ENCODE results near the gene SERPINF2. TPM values are rescaled to one million over a fixed set of nuclear protein-coding genes. Genes with fewer than 3 reads are reported as not detected.

SERPINF2 gene
- total RNA-seq, 1 donor from 2014 or later = 0.33 TPM

DNA sequence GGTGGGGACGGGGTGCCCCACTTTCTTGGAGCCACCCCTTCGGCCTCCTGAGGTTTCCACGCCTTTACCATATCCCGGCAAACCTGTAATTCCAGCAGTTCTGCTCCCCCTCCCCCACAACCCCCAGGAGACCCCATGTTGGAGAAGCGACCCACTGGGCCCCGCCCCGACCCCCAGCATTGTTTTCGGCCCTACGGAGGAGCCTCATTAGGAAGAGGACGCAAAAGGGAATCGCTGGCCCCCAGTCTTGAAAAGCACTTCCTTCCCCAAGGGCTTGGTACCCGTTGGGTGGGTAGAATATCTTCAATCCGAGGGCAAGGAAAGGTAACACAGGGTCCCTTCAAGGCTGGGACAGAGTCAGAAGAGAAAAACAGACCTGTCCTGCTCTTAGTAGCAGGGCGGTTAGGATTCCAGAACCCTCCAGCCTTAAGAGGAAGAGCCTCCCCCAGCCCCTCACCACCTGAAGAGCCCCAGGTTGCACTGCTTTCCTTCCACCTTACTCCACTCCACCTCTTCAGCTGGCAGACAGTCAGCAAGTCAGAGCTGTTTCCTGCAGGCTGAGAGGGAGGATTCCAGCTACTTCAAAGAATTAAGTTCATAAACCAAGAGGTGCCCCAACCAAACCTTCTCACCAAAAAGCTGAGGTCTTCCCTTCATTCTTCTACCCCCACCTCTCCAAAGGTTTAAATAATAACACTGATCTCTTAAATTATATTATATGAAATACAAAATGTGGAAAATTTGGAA, 31.7 kb upstream of the SERPINF2 start:
- Histone ChIP-seq H3K27me3 (ENCODE audit: low read depth) (no peaks in the 10 kb centered on the region), H3K4me1 (peaks cover 69% of the 10 kb centered on the region), H3K27ac (replicated peaks) (peak overlapping the region; percentile 83), H3K36me3 (peaks cover 40% of the 10 kb centered on the region), H3K4me3 (peak overlapping the region; percentile 74), H3K9me3 (replicated peaks) (no peaks in the 10 kb centered on the region)
- intact Hi-C loops (cut with micrococcal nuclease) = no loop called here
- DNase-seq = no peak
- no peak for TF ChIP-seq CTCF (IDR thresholded peaks at IDR 0.05; ENCODE audit: borderline replicate concordance)

GRCh38 chr17:1711804-1712203, 30.9 kb upstream of the SERPINF2 start:
- H3K4me1 ChIP-seq = peaks cover 70% of the 10 kb centered on the region
- peaks cover 40% of the 10 kb centered on the region for H3K36me3 ChIP-seq
- no peak for DNase-seq
- no peak for TF ChIP-seq CTCF (IDR thresholded peaks at IDR 0.05; ENCODE audit: borderline replicate concordance)
- H3K27me3 ChIP-seq (ENCODE audit: low read depth) = no peaks in the 10 kb centered on the region
- peak overlapping the region; percentile 83 for H3K27ac ChIP-seq (replicated peaks)
- no peaks in the 10 kb centered on the region for H3K9me3 ChIP-seq (replicated peaks)
- intact Hi-C loops (cut with micrococcal nuclease) = no loop called here
- H3K4me3 ChIP-seq = peak overlapping the region; percentile 95

DNA sequence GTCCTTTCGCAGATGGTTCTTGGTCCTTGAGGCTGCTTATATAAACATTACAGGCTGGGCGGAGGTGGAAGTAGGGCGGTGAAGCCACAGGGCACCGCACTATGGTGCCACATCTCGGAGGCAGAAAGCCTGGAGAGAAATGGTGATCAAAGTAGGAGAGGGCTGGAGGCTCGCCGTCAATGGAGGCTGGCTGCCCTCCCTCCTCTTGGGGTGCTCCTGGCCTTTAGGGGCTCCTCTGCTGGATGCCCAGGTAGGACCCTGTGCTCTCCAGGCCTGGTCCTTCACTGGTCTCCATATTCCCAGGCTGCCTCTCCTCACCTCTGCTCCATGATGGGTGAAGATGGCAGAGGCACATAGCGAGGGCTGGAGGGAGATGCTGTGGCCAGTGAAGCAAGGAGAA, 30.4 kb upstream of the SERPINF2 start:
- no peaks in the 10 kb centered on the region for H3K9me3 ChIP-seq (replicated peaks)
- H3K27me3 ChIP-seq (ENCODE audit: low read depth) = no peaks in the 10 kb centered on the region
- no peak for DNase-seq
- intact Hi-C loops (cut with micrococcal nuclease) = no loop called here
- H3K27ac ChIP-seq (replicated peaks) = peak overlapping the region; percentile 100
- peaks cover 40% of the 10 kb centered on the region for H3K36me3 ChIP-seq
- TF ChIP-seq CTCF (IDR thresholded peaks at IDR 0.05; ENCODE audit: borderline replicate concordance) = no peak
- H3K4me1 ChIP-seq = peaks cover 71% of the 10 kb centered on the region
- peak overlapping the region; percentile 95 for H3K4me3 ChIP-seq

DNA sequence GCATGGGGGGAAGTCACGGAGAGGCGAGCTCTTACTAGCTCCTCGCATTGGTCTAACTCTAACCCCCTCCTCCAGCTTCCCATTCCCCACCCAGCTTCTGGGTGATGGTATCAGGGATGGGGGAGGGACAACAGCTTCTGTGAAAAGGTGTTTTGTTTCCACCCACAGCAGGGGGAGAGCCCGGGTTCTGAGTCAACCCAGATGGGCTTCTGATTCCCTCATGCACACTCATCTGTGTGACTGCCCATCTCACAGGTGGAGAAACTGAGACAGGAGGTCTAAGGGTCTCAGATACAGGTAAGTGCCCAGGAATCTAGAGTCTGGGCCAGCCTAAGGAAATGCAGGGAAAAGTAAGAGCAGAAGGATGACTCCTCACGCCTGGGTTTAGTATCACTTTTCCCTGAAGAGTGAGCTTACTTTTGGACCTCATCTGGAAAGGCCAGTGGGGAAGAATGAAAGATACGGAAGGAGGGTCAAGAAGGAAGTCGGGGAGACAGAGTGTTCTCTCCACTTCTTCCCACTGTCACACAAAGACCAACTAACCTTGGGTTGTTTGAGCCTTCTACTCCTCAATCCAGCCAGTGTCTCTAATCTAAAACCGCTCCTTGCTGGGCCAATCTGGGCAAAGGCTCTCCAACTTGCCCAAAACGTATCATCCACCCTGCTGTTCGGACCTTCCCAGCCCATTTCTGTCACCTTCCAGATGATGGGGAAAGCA, 29.4 kb upstream of the SERPINF2 start:
- Histone ChIP-seq H3K9me3 (replicated peaks) (no peaks in the 10 kb centered on the region), H3K36me3 (peaks cover 35% of the 10 kb centered on the region), H3K4me1 (peaks cover 82% of the 10 kb centered on the region), H3K27ac (replicated peaks) (peak overlapping the region; percentile 100), H3K27me3 (ENCODE audit: low read depth) (no peaks in the 10 kb centered on the region), H3K4me3 (peak overlapping the region; percentile 95)
- no peak for DNase-seq
- intact Hi-C loops (cut with micrococcal nuclease) = no loop called here
- TF ChIP-seq CTCF (IDR thresholded peaks at IDR 0.05; ENCODE audit: borderline replicate concordance) = no peak

DNA sequence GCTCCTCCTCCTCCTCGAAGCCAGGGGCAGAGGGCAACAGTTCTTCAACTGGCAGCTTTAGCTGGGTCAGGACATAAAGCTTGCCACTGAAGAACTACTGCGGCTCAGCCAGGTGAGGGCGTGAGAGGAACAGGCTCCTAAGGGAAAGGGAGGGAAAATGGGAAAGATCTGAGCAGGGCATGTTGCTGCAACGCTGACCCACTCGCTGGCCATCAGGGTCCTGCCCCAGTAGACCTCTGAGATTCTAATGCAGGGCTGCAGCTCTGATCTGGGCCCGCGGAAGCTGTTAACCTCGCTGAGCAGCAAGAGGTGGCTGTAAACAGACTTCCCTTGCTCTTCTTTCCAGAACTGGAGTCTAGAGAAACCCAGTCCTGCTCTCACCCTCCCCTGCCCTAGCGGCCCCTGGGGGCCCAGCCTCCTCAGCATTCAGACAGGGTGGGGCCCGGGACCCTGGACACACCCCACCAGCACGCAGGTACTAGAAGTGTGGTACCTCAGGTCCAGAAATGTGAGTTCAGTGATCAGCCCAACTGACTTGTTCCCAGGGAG, 28.7 kb upstream of the SERPINF2 start:
- no peak for DNase-seq
- Histone ChIP-seq H3K4me3 (peak overlapping the region; percentile 95), H3K4me1 (peaks cover 84% of the 10 kb centered on the region), H3K27ac (replicated peaks) (peak overlapping the region; percentile 100), H3K27me3 (ENCODE audit: low read depth) (no peaks in the 10 kb centered on the region), H3K36me3 (peaks cover 35% of the 10 kb centered on the region), H3K9me3 (replicated peaks) (no peaks in the 10 kb centered on the region)
- peak; percentile 31 for TF ChIP-seq CTCF (IDR thresholded peaks at IDR 0.05; ENCODE audit: borderline replicate concordance)
- intact Hi-C loops (cut with micrococcal nuclease) = no loop called here
